Measurements from ENCODE around the gene MRPS11. TPM values are rescaled to one million over a fixed set of nuclear protein-coding genes. Genes with fewer than 3 reads are reported as not detected.

The MRPS11 gene
- total RNA-seq, 1 donor from 2014 or later = 38.1 TPM

GRCh38 chr15:88526247-88526879, 58.9 kb downstream of the MRPS11 start:
- DNase-seq (ENCODE audit: low spot score) = no peak
- no peaks in the 10 kb centered on the region for H3K27me3 Mint-ChIP-seq (ENCODE audit: low read depth)
- TF ChIP-seq CTCF (IDR thresholded peaks at IDR 0.05) = no peak
- H3K36me3 Mint-ChIP-seq (ENCODE audit: low read depth) = peaks cover 28% of the 10 kb centered on the region
- H3K4me3 Mint-ChIP-seq (ENCODE audit: unreplicated experiment) = no peak overlapping the region
- no peak overlapping the region for H3K27ac Mint-ChIP-seq (ENCODE audit: unreplicated experiment)
- no peaks in the 10 kb centered on the region for H3K9me3 Mint-ChIP-seq (ENCODE audit: low read depth)
- H3K4me1 Mint-ChIP-seq (ENCODE audit: low read depth) = no peaks in the 10 kb centered on the region

- no peak for TF ChIP-seq CTCF (IDR thresholded peaks at IDR 0.05)
- Mint-ChIP-seq H3K4me3 (ENCODE audit: unreplicated experiment) (no peak overlapping the region), H3K4me1 (ENCODE audit: low read depth) (no peaks in the 10 kb centered on the region), H3K36me3 (ENCODE audit: low read depth) (peaks cover 26% of the 10 kb centered on the region), H3K9me3 (ENCODE audit: low read depth) (peaks cover 4% of the 10 kb centered on the region), H3K27ac (ENCODE audit: unreplicated experiment) (no peak overlapping the region), H3K27me3 (ENCODE audit: low read depth) (no peaks in the 10 kb centered on the region)
- DNase-seq (ENCODE audit: low spot score) = no peak
Measured at GRCh38 chr15:88529021-88529630, 61.6 kb downstream of the MRPS11 start.

Other genes with a start within 250 kb of the MRPS11 start
- not detected in 3 replicates for gene NTRK3, start 211.0 kb upstream of the MRPS11 start, total RNA-seq
- 12.7 to 15.7 TPM (median 13.7 TPM) in 3 replicates for gene MRPL46, start 320 bp upstream of the MRPS11 start, total RNA-seq
- 4.1 to 6.4 TPM (median 4.7 TPM) in 3 replicates for gene DET1, start 79.0 kb downstream of the MRPS11 start, total RNA-seq
- 28.6 to 30.4 TPM (median 30.2 TPM) in 3 replicates for gene AEN, start 153.6 kb downstream of the MRPS11 start, total RNA-seq
- 3.8 to 4.5 TPM (median 4.5 TPM) in 3 replicates for gene ISG20, start 171.3 kb downstream of the MRPS11 start, total RNA-seq

All from chondrocyte (in vitro differentiated cells).